Astrocyte (in vitro differentiated cells and primary cell): Measurements from ENCODE around the gene COX4I2. TPM values are rescaled to one million over a fixed set of nuclear protein-coding genes. Genes with fewer than 3 reads are reported as not detected.

ENCODE experiments used
- DNase-seq: peaks from one replicate; pipeline ENCODE4 v3.0.0-alpha.2; 2010; ENCODE audit warnings: low read depth
- FAIRE-seq: peaks from 2 replicates; lab custom pipeline; 2011; peaks lifted over from hg19 to GRCh38; lab: Jason Lieb, UNC
- H2AFZ ChIP-seq: 2 replicates; pipeline ENCODE4 v1.6.0; 2012; ENCODE audit warnings: low read depth, low read length, inconsistent platforms
- H3K27ac ChIP-seq: 2 replicates; pipeline ENCODE4 v1.5.1; 2011; ENCODE audit warnings: low read depth, low read length, inconsistent platforms
- H3K27me3 ChIP-seq: 2 replicates; pipeline ENCODE4 v1.6.0; 2011; ENCODE audit warnings: low read length, inconsistent platforms; ENCODE audit not compliant: insufficient read depth
- H3K36me3 ChIP-seq: 2 replicates; pipeline ENCODE4 v1.5.1; 2011; ENCODE audit warnings: low read length, inconsistent platforms; ENCODE audit not compliant: insufficient read depth
- H3K4me1 ChIP-seq: 2 replicates; pipeline ENCODE4 v1.5.1; 2011; ENCODE audit warnings: low read length, inconsistent platforms; ENCODE audit not compliant: insufficient read depth
- H3K4me2 ChIP-seq: 2 replicates; pipeline ENCODE4 v1.6.0; 2012; ENCODE audit warnings: low read length, inconsistent platforms
- H3K4me3 ChIP-seq: 2 replicates; pipeline ENCODE4 v1.5.1; 2011; ENCODE audit warnings: low read depth, mild to moderate bottlenecking, low read length, inconsistent platforms; ENCODE audit not compliant: insufficient read depth
- H3K79me2 ChIP-seq: 2 replicates; pipeline ENCODE4 v1.6.0; 2012; ENCODE audit warnings: mild to moderate bottlenecking, low read length, inconsistent platforms; ENCODE audit not compliant: insufficient read depth
- H3K9ac ChIP-seq: 2 replicates; pipeline ENCODE4 v1.6.0; 2012; ENCODE audit warnings: mild to moderate bottlenecking, low read length, inconsistent platforms
- H3K9me3 ChIP-seq: 2 replicates; pipeline ENCODE4 v1.5.1; 2012; ENCODE audit warnings: low read depth, mild to moderate bottlenecking, low read length, inconsistent platforms; ENCODE audit not compliant: insufficient read depth
- H4K20me1 ChIP-seq: 2 replicates; pipeline ENCODE4 v1.6.0; 2012; ENCODE audit warnings: low read length, inconsistent platforms; ENCODE audit not compliant: insufficient read depth
- H3K27ac Mint-ChIP-seq: one replicate; pipeline ENCODE4 v1.8.0; 2021; ENCODE audit warnings: mild to moderate bottlenecking, mixed read lengths; ENCODE audit not compliant: unreplicated experiment
- H3K27me3 Mint-ChIP-seq: one replicate; pipeline ENCODE4 v1.8.0; 2021; ENCODE audit warnings: low read depth, mixed read lengths; ENCODE audit not compliant: unreplicated experiment
- H3K36me3 Mint-ChIP-seq: one replicate; pipeline ENCODE4 v1.8.0; 2021; ENCODE audit warnings: low read depth, mixed read lengths; ENCODE audit not compliant: unreplicated experiment
- H3K4me1 Mint-ChIP-seq: one replicate; pipeline ENCODE4 v1.8.0; 2021; ENCODE audit warnings: low read depth, mixed read lengths; ENCODE audit not compliant: unreplicated experiment
- H3K4me3 Mint-ChIP-seq: one replicate; pipeline ENCODE4 v1.8.0; 2021; ENCODE audit warnings: mild to moderate bottlenecking, moderate library complexity, mixed read lengths; ENCODE audit not compliant: unreplicated experiment
- H3K9me3 Mint-ChIP-seq: one replicate; pipeline ENCODE4 v1.8.0; 2021; ENCODE audit warnings: mild to moderate bottlenecking, mixed read lengths; ENCODE audit not compliant: unreplicated experiment
- EZH2 ChIP-seq: IDR thresholded peaks from 2 replicates; pipeline ENCODE4 v1.6.1; 2012; ENCODE audit warnings: mild to moderate bottlenecking, low read length, inconsistent platforms; ENCODE audit not compliant: insufficient read depth
- total RNA-seq: library from RNA; stranded (reverse); gene quantifications from 2 replicates; pipeline ENCODE4 v1.2.1, GENCODE V29; 2021
- TF ChIP-seq, protein P1 (sequence below): IDR thresholded peaks from 2 replicates; pipeline ENCODE4 v1.5.1; 2011; ENCODE audit warnings: low read depth, mild to moderate bottlenecking, inconsistent platforms, low read length, moderate library complexity; ENCODE audit not compliant: insufficient read depth

COX4I2 gene
- total RNA-seq, 1 donor from 2014 or later, result not detected

DNA sequence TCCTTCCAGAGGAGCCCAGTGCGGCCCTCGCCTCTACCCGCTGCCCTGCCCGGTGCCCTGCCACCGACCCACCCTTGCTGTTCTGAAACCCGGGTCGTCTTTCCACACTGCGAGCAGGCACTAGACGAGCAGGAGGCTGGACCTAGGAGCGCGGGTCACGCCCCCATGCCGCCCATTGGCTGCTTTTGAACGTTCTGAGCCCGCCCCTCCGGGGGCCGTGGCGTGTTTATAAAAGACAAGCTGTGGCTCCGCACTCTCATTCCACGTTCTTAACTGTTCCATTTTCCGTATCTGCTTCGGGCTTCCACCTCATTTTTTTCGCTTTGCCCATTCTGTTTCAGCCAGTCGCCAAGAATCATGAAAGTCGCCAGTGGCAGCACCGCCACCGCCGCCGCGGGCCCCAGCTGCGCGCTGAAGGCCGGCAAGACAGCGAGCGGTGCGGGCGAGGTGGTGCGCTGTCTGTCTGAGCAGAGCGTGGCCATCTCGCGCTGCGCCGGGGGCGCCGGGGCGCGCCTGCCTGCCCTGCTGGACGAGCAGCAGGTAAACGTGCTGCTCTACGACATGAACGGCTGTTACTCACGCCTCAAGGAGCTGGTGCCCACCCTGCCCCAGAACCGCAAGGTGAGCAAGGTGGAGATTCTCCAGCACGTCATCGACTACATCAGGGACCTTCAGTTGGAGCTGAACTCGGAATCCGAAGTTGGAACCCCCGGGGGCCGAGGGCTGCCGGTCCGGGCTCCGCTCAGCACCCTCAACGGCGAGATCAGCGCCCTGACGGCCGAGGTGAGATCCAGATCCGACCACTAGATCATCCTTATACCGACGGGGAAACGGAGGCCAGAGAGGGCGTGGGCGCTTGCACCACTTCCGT, 32.4 kb upstream of the COX4I2 start, which contains the start of gene ID1:
Gene ID1, plus strand, starts transcription at position 259 of the 871 bp plus-strand sequence. Its CDS starts 99 bp downstream, at position 358.
- Mint-ChIP-seq H3K9me3 (peaks cover 4% of the 10 kb centered on the region), H3K36me3 (no peaks in the 10 kb centered on the region), H3K4me3 (peak within 1 kb of the TSS; percentile 98), H3K4me1 (peaks cover 30% of the 10 kb centered on the region), H3K27ac (peak within 1 kb of the TSS; percentile 79), H3K27me3 (no peaks in the 10 kb centered on the region)
- Histone ChIP-seq H3K4me2 (peak within 1 kb of the TSS; percentile 89), H4K20me1 (peaks cover 24% of the 10 kb centered on the region), H3K79me2 (peaks cover 31% of the 10 kb centered on the region), H3K27ac (peak within 1 kb of the TSS; percentile 98), H2AFZ (no peak within 1 kb of the TSS), H3K27me3 (no peaks in the 10 kb centered on the region), H3K4me3 (peak within 1 kb of the TSS; percentile 91), H3K9ac (peak within 1 kb of the TSS; percentile 97), H3K9me3 (no peaks in the 10 kb centered on the region), H3K36me3 (no peaks in the 10 kb centered on the region), H3K4me1 (peaks cover 43% of the 10 kb centered on the region)
- FAIRE-seq (no peak), DNase-seq (peak; percentile 88)
- TF ChIP-seq, protein P1, sequence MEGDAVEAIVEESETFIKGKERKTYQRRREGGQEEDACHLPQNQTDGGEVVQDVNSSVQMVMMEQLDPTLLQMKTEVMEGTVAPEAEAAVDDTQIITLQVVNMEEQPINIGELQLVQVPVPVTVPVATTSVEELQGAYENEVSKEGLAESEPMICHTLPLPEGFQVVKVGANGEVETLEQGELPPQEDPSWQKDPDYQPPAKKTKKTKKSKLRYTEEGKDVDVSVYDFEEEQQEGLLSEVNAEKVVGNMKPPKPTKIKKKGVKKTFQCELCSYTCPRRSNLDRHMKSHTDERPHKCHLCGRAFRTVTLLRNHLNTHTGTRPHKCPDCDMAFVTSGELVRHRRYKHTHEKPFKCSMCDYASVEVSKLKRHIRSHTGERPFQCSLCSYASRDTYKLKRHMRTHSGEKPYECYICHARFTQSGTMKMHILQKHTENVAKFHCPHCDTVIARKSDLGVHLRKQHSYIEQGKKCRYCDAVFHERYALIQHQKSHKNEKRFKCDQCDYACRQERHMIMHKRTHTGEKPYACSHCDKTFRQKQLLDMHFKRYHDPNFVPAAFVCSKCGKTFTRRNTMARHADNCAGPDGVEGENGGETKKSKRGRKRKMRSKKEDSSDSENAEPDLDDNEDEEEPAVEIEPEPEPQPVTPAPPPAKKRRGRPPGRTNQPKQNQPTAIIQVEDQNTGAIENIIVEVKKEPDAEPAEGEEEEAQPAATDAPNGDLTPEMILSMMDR, result no peak

DNA sequence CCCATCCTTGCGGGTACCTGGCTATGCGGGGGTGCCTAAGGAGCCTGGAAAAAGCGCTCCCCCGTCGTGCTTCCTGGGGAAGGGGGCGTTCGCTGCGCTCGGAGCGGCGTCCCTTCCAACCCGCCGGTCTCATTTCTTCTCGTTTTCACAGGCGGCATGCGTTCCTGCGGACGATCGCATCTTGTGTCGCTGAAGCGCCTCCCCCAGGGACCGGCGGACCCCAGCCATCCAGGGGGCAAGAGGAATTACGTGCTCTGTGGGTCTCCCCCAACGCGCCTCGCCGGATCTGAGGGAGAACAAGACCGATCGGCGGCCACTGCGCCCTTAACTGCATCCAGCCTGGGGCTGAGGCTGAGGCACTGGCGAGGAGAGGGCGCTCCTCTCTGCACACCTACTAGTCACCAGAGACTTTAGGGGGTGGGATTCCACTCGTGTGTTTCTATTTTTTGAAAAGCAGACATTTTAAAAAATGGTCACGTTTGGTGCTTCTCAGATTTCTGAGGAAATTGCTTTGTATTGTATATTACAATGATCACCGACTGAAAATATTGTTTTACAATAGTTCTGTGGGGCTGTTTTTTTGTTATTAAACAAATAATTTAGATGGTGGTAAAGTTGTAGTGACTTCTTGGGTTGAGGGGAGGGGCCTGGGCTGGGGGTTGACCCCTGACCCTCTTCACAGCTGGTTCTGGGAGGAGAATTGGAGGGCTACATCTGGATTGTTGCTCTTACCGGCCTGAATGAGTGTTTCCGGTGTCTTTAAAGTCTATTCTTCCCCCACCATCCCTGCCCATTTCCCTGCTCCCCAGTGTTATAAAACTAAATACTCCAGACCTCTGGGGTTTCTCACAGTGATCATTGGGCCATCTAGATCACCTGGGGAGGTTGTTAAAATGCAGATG, 31.6 kb upstream of the COX4I2 start:
- H3K4me3 ChIP-seq, result peak overlapping the region; percentile 91
- H3K36me3 Mint-ChIP-seq, result no peaks in the 10 kb centered on the region
- H3K27me3 ChIP-seq, result no peaks in the 10 kb centered on the region
- H3K9ac ChIP-seq, result peak overlapping the region; percentile 97
- DNase-seq, result no peak
- H3K27me3 Mint-ChIP-seq, result no peaks in the 10 kb centered on the region
- H3K4me1 ChIP-seq, result peaks cover 49% of the 10 kb centered on the region
- H3K36me3 ChIP-seq, result no peaks in the 10 kb centered on the region
- no peaks in the 10 kb centered on the region for H3K9me3 ChIP-seq
- peak overlapping the region; percentile 98 for H3K27ac ChIP-seq
- H3K27ac Mint-ChIP-seq, result peak overlapping the region; percentile 79
- H3K4me3 Mint-ChIP-seq, result peak overlapping the region; percentile 98
- FAIRE-seq, result no peak
- peaks cover 24% of the 10 kb centered on the region for H4K20me1 ChIP-seq
- no peak for TF ChIP-seq EZH2
- TF ChIP-seq, protein P1, result no peak
- no peaks in the 10 kb centered on the region for H3K9me3 Mint-ChIP-seq
- H3K4me1 Mint-ChIP-seq, result peaks cover 30% of the 10 kb centered on the region
- H2AFZ ChIP-seq, result no peak overlapping the region
- peak overlapping the region; percentile 89 for H3K4me2 ChIP-seq
- H3K79me2 ChIP-seq, result peaks cover 31% of the 10 kb centered on the region
